ENCODE data around the gene FUT8.
"Not testable (repeated sequence)": the region's sequence is repeated elsewhere in the genome, so short reads cannot be mapped to it uniquely, and the experiment has no call there.

FUT8 gene

DNA sequence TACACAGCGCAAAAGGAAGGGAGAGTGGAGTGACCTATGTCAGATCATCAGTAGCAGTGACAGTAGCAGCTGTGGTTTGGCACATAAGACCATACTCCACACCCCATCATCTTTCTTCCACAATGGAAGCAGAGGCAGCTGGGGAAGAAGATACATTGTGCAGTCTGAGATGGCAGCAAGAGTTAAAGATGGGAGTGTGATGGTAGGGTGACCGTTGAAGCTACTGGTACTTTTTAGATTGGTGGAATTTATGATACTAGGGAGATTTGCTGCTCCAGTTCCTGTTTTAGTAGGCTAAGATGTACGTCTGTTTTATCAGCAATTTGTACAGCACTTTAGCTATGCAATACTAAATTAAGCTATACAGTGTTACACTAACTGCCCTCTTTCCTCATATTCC, 291.0 kb downstream of the FUT8 start:
- no peak for DNase-seq (ENCODE audit: extremely low read depth, low read depth)
- TF ChIP-seq, protein P1, sequence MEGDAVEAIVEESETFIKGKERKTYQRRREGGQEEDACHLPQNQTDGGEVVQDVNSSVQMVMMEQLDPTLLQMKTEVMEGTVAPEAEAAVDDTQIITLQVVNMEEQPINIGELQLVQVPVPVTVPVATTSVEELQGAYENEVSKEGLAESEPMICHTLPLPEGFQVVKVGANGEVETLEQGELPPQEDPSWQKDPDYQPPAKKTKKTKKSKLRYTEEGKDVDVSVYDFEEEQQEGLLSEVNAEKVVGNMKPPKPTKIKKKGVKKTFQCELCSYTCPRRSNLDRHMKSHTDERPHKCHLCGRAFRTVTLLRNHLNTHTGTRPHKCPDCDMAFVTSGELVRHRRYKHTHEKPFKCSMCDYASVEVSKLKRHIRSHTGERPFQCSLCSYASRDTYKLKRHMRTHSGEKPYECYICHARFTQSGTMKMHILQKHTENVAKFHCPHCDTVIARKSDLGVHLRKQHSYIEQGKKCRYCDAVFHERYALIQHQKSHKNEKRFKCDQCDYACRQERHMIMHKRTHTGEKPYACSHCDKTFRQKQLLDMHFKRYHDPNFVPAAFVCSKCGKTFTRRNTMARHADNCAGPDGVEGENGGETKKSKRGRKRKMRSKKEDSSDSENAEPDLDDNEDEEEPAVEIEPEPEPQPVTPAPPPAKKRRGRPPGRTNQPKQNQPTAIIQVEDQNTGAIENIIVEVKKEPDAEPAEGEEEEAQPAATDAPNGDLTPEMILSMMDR (IDR thresholded peaks at IDR 0.05; ENCODE audit: low read depth, low read length), result no peak

DNA sequence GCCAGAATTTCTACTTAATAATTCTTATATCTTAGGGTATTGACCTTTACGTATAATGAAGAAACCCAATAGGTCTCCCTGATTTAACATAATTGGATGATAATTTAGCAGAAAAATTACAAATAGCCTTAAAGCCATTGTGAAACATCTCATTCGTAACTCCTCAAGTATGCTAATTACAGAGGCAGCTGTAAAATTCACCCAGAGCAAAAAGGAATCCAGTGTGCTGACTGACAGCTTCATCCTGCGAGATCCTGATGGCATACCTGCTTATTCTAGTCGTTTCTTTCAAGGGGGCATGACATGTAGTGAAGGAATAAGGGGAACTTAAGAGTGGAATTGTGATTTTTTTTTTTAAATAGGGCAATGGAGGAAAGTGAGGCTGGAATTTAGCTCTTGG, 291.5 kb downstream of the FUT8 start:
- TF ChIP-seq, protein P1 (IDR thresholded peaks at IDR 0.05; ENCODE audit: low read depth, low read length), result no peak
- no peak for DNase-seq (ENCODE audit: extremely low read depth, low read depth)

DNA sequence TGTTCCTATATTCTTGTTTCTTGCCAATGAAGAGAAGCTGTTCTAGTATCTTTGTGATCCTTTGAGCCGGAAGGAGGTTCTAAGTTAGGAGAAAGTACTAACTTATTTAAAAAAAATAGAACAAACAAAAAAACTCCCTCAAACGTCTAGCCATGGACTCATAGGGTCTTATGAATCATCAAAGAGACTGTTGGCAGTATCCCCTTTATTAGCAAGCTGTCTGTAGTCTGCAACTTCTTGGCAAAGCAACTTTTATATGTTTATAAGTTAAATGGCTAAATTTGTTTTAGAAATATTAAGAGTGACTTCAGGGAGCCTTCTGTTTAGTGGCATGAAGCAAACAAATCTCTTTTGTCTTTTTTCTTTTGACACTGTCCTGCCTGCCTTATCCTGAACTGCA, 291.9 kb downstream of the FUT8 start:
- TF ChIP-seq, protein P1 (IDR thresholded peaks at IDR 0.05; ENCODE audit: low read depth, low read length), result no peak

DNA sequence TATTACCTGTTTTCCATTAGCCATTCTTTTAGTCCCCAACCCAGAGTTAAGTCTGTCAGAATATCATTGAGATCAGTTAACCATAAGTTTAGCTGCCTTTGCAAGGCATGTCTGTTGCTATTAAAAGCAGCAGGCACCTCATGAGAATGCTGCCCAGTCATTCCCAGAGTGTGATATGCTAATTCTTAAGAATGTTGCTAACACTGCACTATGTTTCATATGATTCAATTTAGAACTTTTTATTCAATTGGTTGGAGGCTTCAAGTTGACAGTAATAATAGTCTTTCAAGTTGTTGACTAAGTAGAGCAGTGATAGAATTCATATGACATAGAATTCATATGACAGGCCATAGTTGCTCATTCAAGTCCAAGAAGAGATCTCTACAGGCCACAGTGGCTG, 292.3 kb downstream of the FUT8 start:
- TF ChIP-seq, protein P1 (IDR thresholded peaks at IDR 0.05; ENCODE audit: low read depth, low read length), result no peak
- DNase-seq (ENCODE audit: extremely low read depth, low read depth), result no peak

More for the DNA sequence above, 291.9 kb downstream of the FUT8 start:
- peak; percentile 12 for DNase-seq (ENCODE audit: extremely low read depth, low read depth)

DNA sequence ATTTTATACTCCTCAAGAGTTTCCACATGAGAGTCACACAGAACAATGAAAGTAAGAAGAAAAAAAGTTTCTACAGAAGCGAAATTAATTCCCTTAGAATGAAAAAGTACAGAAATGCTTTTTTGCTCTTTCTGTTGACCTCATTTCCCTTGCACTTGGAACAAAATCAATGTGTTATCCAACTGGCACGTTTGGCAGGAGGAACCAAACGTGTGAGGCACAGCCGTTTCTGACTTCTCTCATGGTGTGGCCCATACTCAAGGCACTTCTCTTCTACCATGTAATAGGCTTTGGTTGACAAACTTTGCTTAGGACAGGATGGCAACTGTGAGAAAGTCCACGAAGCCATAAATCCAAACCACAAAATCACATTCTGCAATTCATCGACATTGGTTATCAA, 297.0 kb downstream of the FUT8 start:
- TF ChIP-seq, protein P1 (IDR thresholded peaks at IDR 0.05; ENCODE audit: low read depth, low read length), result no peak
- DNase-seq (ENCODE audit: extremely low read depth, low read depth), result no peak

DNA sequence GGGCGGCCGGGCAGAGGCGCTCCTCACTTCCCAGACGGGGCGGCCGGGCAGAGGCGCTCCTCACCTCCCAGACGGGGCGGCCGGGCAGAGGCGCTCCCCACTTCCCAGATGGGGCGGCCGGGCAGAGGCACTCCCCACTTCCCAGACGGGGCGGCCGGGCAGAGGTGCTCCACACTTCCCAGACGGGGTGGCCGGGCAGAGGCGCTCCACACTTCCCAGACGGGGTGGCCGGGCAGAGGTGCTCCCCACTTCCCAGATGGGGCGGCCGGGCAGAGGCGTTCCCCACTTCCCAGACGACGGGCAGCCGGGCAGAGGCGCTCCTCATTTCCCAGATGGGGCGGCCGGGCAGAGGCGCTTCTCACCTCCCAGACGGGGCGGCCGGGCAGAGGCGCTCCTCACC, 304.3 kb downstream of the FUT8 start:
- not testable (repeated sequence) for DNase-seq (ENCODE audit: extremely low read depth, low read depth)

DNA sequence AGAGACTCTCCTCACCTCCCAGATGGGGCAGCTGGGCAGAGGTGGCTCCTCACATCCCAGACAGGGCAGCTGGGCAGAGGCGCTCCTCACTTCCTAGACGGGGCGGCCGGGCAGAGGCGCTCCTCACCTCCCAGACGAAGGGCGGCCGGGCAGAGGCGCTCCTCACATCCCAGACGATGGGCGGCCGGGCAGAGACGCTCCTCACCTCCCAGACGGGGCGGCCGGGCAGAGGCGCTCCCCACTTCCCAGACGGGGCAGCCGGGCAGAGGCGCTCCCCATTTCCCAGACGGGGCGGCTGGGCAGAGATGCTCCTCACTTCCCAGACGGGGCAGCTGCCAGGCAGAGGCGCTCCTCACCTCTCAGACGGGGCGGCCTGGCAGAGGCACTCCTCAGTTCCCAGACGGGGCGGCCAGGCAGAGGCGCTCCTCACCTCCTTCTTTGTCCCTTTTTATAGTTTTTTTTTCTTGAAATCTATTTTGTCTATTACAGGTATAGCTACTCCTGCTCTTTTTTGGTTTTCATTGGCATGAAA, 304.9 kb downstream of the FUT8 start:
- not testable (repeated sequence) for DNase-seq (ENCODE audit: extremely low read depth, low read depth)

DNA sequence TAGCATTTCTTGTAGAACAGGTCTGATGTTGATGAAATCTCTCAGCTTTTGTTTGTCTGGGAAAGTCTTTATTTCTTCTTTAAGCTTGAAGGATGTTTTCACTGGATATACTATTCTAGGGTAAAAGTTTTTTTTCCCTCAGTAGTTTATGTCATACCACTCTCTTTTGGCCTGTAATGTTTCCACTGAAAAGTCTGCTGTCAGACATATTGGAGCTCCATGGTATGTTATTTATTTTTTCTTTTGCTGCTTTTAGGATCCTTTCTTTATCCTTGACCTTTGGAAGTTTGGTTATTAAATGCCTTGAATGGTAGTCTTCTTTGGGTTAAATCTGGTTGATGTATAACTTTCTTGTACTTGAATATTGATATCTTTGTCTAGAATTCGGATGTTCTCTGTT, 306.1 kb downstream of the FUT8 start:
- no peak for DNase-seq (ENCODE audit: extremely low read depth, low read depth)
- TF ChIP-seq, protein P1 (IDR thresholded peaks at IDR 0.05; ENCODE audit: low read depth, low read length), result no peak
